Body of pancreas (tissue), 4 donors: Measurements from ENCODE around the gene SEC14L1. TPM values are rescaled to one million over a fixed set of nuclear protein-coding genes. Genes with fewer than 3 reads are reported as not detected.
"Not testable (repeated sequence)": the region's sequence is repeated elsewhere in the genome, so short reads cannot be mapped to it uniquely, and the experiment has no call there.

Experiments
- ATAC-seq: fragments of 150-250 bp; one replicate; pipeline ENCODE4 v1.9.1; 2016
- DNase-seq, 4 donors: peaks; one replicate each; pipeline ENCODE4 v3.0.0-alpha.2; 2019
- H3K27ac ChIP-seq, 4 donors: fragments of 200-600 bp; sonication (generic); 1 replicate in 3 of 4; 2 replicates in 1 of 4; pipeline versions ENCODE4 v1.5.1 to v1.6.1; 2016 to 2019; ENCODE audit warnings: mild to moderate bottlenecking in 1 of 4, mixed read lengths in 1 of 4, moderate library complexity in 1 of 4
- H3K27me3 ChIP-seq, 2 donors: fragments of 200-600 bp; sonication (generic); one replicate each; pipeline ENCODE4 v1.6.0; 2016; ENCODE audit warnings: mild to moderate bottlenecking in 1 of 2
- H3K36me3 ChIP-seq, 2 donors: fragments of 200-600 bp; sonication (generic); replicated peaks in 1 of 2; 2 replicates each; pipeline ENCODE4 v1.5.1; 2016; ENCODE audit warnings: low read depth in 2 of 2; ENCODE audit not compliant: insufficient read depth in 1 of 2
- H3K4me1 ChIP-seq: fragments of 200-600 bp; sonication (generic); one replicate; pipeline ENCODE4 v1.6.0; 2016
- H3K4me3 ChIP-seq, 2 donors: fragments of 200-600 bp; sonication (generic); 1 replicate in 1 of 2; 2 replicates in 1 of 2; pipeline ENCODE4 v1.5.1; 2016 to 2019
- H3K9me3 ChIP-seq, 3 donors: fragments of 200-600 bp; sonication (generic); 1 replicate in 2 of 3; 2 replicates in 1 of 3; pipeline ENCODE4 v1.5.1; 2016
- POLR2A ChIP-seq, 3 donors: fragments of 450-650 bp; IDR thresholded peaks; one replicate each; pipeline ENCODE4 v1.6.1; 2016; ENCODE audit warnings: antibody characterized with exemption in 3 of 3, mild to moderate bottlenecking in 2 of 3
- WGBS, 2 donors: methylation state at CpG; one replicate each; pipeline ENCODE4 v1.1.5; 2017; 5-methylcytosine and 5-hydroxymethylcytosine counted together
- intact Hi-C: fragments of 100-400 bp; cut with DNase I; formaldehyde crosslinking; loops from one replicate; pipeline ENCODE4 v1.15.1; 2023
- total RNA-seq, 2 donors: library from RNA; depleted of rRNA; stranded (reverse); fragments of >200 nt; gene quantifications; one replicate each; pipeline ENCODE4 v1.1.0, GENCODE V29; 2016
- TF ChIP-seq, protein P1 (sequence below), 7 experiments: fragments of 450-650 bp in 4 of 7; fragments of 200-600 bp in 3 of 7; sonication (generic) in 3 of 7; IDR thresholded peaks; one replicate each; pipeline ENCODE4 v1.5.1; 2016 to 2019; ENCODE audit warnings: antibody characterized with exemption in 7 of 7

Gene SEC14L1
- total RNA-seq, 2 donors from 2014 or later = 22.1 to 36.8 TPM

GRCh38 chr17:77109764-77110359 is 30.9 kb upstream of the SEC14L1 start:
- ATAC-seq = peak; percentile 54

GRCh38 chr17:77111165-77111933 is 29.4 kb upstream of the SEC14L1 start:
- H3K27me3 ChIP-seq, H3K9me3 ChIP-seq, H3K36me3 ChIP-seq, ATAC-seq, H3K4me1 ChIP-seq, DNase-seq, intact Hi-C loops, H3K4me3 ChIP-seq: not testable (repeated sequence)
- H3K27ac ChIP-seq = peak overlapping the region in 1 of 4 donors; percentile 7
- WGBS, 2 donors = 56 to 70% methylated on average over 11 of the region's 11 CpGs

More at GRCh38 chr17:77109764-77110359, 30.9 kb upstream of the SEC14L1 start:
- Histone ChIP-seq H3K27me3 (no peaks in the 10 kb centered on the region), H3K4me1 (no peaks in the 10 kb centered on the region), H3K27ac (peak overlapping the region in 3 of 4 donors; percentile 6 to 42 (median 14)), H3K36me3 (no peaks in the 10 kb centered on the region), H3K9me3 (no peaks in the 10 kb centered on the region), H3K4me3 (no peak overlapping the region)
- no peak for DNase-seq
- no peak for TF ChIP-seq POLR2A (IDR thresholded peaks at IDR 0.05)
- WGBS, 2 donors = 54 to 70% methylated on average over 7 of the region's 7 CpGs
- intact Hi-C loops = no loop called here

DNA sequence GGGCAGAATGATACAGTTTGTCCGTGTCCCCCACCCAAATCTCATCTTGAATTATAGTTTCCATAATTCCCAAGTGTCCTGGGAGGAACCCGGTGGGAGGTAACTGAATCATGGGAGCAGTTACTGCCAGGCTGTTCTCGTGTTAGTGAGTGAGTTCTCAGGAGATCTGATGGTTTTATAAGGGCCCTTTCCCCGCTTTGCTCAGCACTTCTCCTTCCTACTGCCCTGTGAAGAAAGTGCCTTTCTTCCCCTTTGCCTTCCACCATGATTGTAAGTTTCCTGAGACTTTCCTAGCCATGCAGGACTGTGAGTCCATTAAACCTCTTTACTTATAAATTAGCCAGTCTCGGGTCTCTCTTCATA is 28.9 kb upstream of the SEC14L1 start:
- H3K27ac ChIP-seq = peak overlapping the region in 1 of 4 donors; percentile 7
- H3K4me1 ChIP-seq = peaks cover 10% of the 10 kb centered on the region
- TF ChIP-seq, protein P1, sequence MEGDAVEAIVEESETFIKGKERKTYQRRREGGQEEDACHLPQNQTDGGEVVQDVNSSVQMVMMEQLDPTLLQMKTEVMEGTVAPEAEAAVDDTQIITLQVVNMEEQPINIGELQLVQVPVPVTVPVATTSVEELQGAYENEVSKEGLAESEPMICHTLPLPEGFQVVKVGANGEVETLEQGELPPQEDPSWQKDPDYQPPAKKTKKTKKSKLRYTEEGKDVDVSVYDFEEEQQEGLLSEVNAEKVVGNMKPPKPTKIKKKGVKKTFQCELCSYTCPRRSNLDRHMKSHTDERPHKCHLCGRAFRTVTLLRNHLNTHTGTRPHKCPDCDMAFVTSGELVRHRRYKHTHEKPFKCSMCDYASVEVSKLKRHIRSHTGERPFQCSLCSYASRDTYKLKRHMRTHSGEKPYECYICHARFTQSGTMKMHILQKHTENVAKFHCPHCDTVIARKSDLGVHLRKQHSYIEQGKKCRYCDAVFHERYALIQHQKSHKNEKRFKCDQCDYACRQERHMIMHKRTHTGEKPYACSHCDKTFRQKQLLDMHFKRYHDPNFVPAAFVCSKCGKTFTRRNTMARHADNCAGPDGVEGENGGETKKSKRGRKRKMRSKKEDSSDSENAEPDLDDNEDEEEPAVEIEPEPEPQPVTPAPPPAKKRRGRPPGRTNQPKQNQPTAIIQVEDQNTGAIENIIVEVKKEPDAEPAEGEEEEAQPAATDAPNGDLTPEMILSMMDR (IDR thresholded peaks at IDR 0.05) = no peak
- TF ChIP-seq POLR2A (IDR thresholded peaks at IDR 0.05) = no peak
- no peak overlapping the region for H3K4me3 ChIP-seq
- DNase-seq (no peak), ATAC-seq (no peak)
- WGBS, 2 donors = 71 to 94% methylated on average over 5 of the region's 5 CpGs
- no peaks in the 10 kb centered on the region for H3K9me3 ChIP-seq
- intact Hi-C loops = no loop called here
- no peaks in the 10 kb centered on the region for H3K27me3 ChIP-seq
- H3K36me3 ChIP-seq = no peaks in the 10 kb centered on the region

DNA sequence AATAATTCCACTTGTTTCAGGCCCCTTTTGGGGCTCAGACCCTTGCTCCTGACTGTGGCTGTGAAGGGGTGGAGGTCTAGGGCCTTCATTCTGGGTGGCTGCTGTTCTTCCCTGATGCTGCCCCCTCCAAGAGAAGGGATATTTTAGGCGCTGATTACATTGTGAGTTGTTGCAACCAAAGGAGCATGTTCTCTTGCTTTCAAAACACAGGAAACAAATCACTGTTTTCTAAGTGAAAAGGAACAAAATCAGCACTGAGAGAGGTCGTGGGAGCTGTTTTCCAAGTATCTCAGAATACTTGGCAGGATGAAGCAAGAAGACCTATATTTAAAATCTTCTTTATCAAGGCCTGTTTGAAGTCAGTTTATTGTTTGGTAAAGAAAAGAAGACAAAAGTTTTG is 25.3 kb upstream of the SEC14L1 start:
- WGBS, 2 donors = 68 to 83% methylated on average over 2 of the region's 2 CpGs

DNA sequence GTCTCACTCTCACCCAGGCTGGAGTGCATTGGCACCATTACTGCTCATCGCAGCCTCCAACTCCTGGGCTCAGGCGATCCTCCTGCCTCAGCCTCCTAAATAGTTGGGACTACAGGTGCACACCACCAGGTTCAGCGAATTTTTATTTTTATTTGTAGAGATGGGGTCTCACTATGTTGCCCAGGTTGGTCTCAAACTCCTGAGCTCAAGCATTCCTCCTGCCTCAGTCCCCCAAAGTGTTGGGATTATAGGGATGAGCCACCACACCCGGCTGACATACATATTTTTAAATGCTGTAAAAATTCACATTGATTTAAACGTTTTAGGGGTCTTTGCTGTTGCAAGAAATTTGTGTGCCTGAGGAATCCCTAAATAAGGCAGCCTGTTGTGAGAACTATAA is 24.8 kb upstream of the SEC14L1 start:
- ATAC-seq = no peak
- 72 to 84% methylated on average over 5 of the region's 5 CpGs for WGBS, 2 donors
- peaks cover 29% of the 10 kb centered on the region for H3K4me1 ChIP-seq

More for the DNA sequence above, 25.3 kb upstream of the SEC14L1 start:
- ATAC-seq = no peak
- H3K9me3 ChIP-seq = no peaks in the 10 kb centered on the region
- no peaks in the 10 kb centered on the region for H3K36me3 ChIP-seq
- H3K4me1 ChIP-seq = peaks cover 25% of the 10 kb centered on the region
- TF ChIP-seq POLR2A (IDR thresholded peaks at IDR 0.05) = no peak
- TF ChIP-seq, protein P1 (IDR thresholded peaks at IDR 0.05) = no peak
- no peaks in the 10 kb centered on the region for H3K27me3 ChIP-seq
- peak overlapping the region in 1 of 4 donors; percentile 49 for H3K27ac ChIP-seq
- no peak for DNase-seq
- intact Hi-C loops = no loop called here
- H3K4me3 ChIP-seq = no peak overlapping the region

More for the DNA sequence above, 24.8 kb upstream of the SEC14L1 start:
- TF ChIP-seq, protein P1 (IDR thresholded peaks at IDR 0.05) = no peak
- TF ChIP-seq POLR2A (IDR thresholded peaks at IDR 0.05) = no peak
- intact Hi-C loops = no loop called here
- Histone ChIP-seq H3K27ac (peak overlapping the region; percentile 12 to 53 (median 38)), H3K9me3 (no peaks in the 10 kb centered on the region), H3K27me3 (no peaks in the 10 kb centered on the region), H3K36me3 (no peaks in the 10 kb centered on the region), H3K4me3 (no peak overlapping the region)
- DNase-seq = no peak
